MM.1S (cell line): Measurements from ENCODE around the gene ABCD1.

Experiments
- EZH2 ChIP-seq: fragments of 300-600 bp; sonication (generic); optimal IDR thresholded peaks from 2 replicates; pipeline ENCODE3; 2017; ENCODE audit warnings: low read depth, mild to moderate bottlenecking, antibody characterized with exemption, low read length, mixed read lengths
- TF ChIP-seq, protein P1 (sequence below): fragments of 300-600 bp; sonication (generic); IDR thresholded peaks from 2 replicates; pipeline ENCODE4 v1.5.1; 2016; ENCODE audit warnings: antibody characterized with exemption, low read length, mixed read lengths

DNA sequence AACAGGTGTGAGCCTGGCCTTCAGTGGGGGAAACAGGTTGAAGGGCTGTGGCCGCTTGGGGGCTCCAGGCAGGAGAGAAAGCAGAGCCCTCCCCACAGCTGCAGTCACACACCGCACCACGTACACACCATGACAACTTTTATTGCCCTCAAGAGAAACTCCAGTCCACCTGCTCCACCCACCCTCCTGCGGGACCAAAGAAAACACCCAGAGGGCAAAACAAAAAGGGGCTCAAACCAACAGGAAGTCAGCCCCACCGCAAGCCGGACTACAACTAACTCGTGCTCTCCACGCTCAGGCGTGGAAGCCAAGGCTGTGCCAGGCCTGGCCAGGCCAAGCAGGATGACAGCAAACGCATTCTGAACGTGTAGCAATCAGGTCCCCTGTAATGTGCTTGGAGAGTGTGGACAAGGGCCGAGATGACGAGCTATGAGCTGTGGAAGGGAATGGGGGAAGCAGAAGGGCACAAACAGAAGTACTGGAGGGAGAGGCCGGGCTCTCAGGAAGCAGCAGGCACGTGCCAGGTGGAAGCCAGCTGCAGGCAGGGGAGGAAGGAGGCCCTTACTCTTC lies 24.2 kb upstream of the ABCD1 start:
- TF ChIP-seq, protein P1, sequence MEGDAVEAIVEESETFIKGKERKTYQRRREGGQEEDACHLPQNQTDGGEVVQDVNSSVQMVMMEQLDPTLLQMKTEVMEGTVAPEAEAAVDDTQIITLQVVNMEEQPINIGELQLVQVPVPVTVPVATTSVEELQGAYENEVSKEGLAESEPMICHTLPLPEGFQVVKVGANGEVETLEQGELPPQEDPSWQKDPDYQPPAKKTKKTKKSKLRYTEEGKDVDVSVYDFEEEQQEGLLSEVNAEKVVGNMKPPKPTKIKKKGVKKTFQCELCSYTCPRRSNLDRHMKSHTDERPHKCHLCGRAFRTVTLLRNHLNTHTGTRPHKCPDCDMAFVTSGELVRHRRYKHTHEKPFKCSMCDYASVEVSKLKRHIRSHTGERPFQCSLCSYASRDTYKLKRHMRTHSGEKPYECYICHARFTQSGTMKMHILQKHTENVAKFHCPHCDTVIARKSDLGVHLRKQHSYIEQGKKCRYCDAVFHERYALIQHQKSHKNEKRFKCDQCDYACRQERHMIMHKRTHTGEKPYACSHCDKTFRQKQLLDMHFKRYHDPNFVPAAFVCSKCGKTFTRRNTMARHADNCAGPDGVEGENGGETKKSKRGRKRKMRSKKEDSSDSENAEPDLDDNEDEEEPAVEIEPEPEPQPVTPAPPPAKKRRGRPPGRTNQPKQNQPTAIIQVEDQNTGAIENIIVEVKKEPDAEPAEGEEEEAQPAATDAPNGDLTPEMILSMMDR, result no peak
- TF ChIP-seq EZH2, result no peak
